ENCODE results near the gene VIPAS39.
"Not testable (repeated sequence)": the region's sequence is repeated elsewhere in the genome, so short reads cannot be mapped to it uniquely, and the experiment has no call there.

VIPAS39 gene

GRCh38 chr14:77469539-77469938 is 12.1 kb upstream of the VIPAS39 start:
- no peak for DNase-seq

- no peak for DNase-seq
These were observed 11.7 kb upstream of the VIPAS39 start for GRCh38 chr14:77469067-77469505.

GRCh38 chr14:77467801-77468200 is 10.4 kb upstream of the VIPAS39 start:
- DNase-seq = no peak

GRCh38 chr14:77459072-77459723 is 1.8 kb upstream of the VIPAS39 start:
- peak; percentile 60 for DNase-seq

- DNase-seq = peak; percentile 32
These were observed 999 bp upstream of the VIPAS39 start for GRCh38 chr14:77458249-77458950.

GRCh38 chr14:77457115-77457521 is 283 bp downstream of the VIPAS39 start:
- no peak for DNase-seq

- no peak for DNase-seq
These were observed 1.3 kb downstream of the VIPAS39 start for GRCh38 chr14:77455966-77456640.

GRCh38 chr14:77442196-77442595 is 15.2 kb downstream of the VIPAS39 start:
- no peak for DNase-seq

- no peak for DNase-seq
These were observed 17.5 kb downstream of the VIPAS39 start for GRCh38 chr14:77439861-77440260.

- no peak for DNase-seq
These were observed 18.8 kb downstream of the VIPAS39 start for GRCh38 chr14:77438596-77438995.

GRCh38 chr14:77436042-77436441 is 21.4 kb downstream of the VIPAS39 start:
- DNase-seq = no peak

GRCh38 chr14:77426396-77426795 is 31.0 kb downstream of the VIPAS39 start:
- no peak for DNase-seq

GRCh38 chr14:77424862-77425261 is 32.5 kb downstream of the VIPAS39 start:
- DNase-seq = no peak

- DNase-seq = no peak
These were observed 34.0 kb downstream of the VIPAS39 start, which contains the start of gene NOXRED1 for GRCh38 chr14:77423423-77423822. Gene NOXRED1, minus strand, starts transcription at chr14:77423523. Its CDS starts 634 bp downstream, at chr14:77422889.

- DNase-seq = no peak
These were observed 36.2 kb downstream of the VIPAS39 start for GRCh38 chr14:77421201-77421600.

GRCh38 chr14:77416836-77417235 is 40.6 kb downstream of the VIPAS39 start:
- no peak for DNase-seq

- not testable (repeated sequence) for DNase-seq
These were observed 41.3 kb downstream of the VIPAS39 start for GRCh38 chr14:77416098-77416497.

- not testable (repeated sequence) for DNase-seq
These were observed 41.9 kb downstream of the VIPAS39 start for GRCh38 chr14:77415403-77416030.

GRCh38 chr14:77409131-77409533 is 48.3 kb downstream of the VIPAS39 start:
- DNase-seq = no peak

- no peak for DNase-seq
These were observed 50.2 kb downstream of the VIPAS39 start for GRCh38 chr14:77407158-77407557.

GRCh38 chr14:77406718-77407117 is 50.7 kb downstream of the VIPAS39 start:
- no peak for DNase-seq

- DNase-seq = no peak
These were observed 51.3 kb downstream of the VIPAS39 start for GRCh38 chr14:77406086-77406485.

- DNase-seq = no peak
These were observed 53.6 kb downstream of the VIPAS39 start for GRCh38 chr14:77403768-77404167.

Measured in CD4-positive, alpha-beta T cell treated with Interleukin-17A for 4 hours (primary cell).